Endothelial cell of umbilical vein (primary cell): Measurements from ENCODE around the gene RER1. TPM values are rescaled to one million over a fixed set of nuclear protein-coding genes. Genes with fewer than 3 reads are reported as not detected.

Source experiments
- BruUV-seq: library from RNA; stranded (reverse); fragments of 400-500 nt; replicated peaks from 2 replicates; lab custom pipeline; 2021; lab: Mats Ljungman, UMichigan
- CTCF ChIA-PET: fragments of 300-600, 350-600 bp; sonication (Branson Sonifier 250); formaldehyde crosslinking; loops from one replicate; lab custom pipeline; 2021; ENCODE audit warnings: antibody characterized with exemption, inconsistent platforms; lab: Charles Lee
- POLR2A ChIA-PET: fragments of 300-600, 350-600 bp; sonication (Branson Sonifier 250); formaldehyde crosslinking; loops from one replicate; lab custom pipeline; 2021; ENCODE audit warnings: antibody characterized with exemption, inconsistent platforms; lab: Charles Lee
- DNase-seq: peaks from one replicate; pipeline ENCODE4 v3.0.0-alpha.2; 2011; ENCODE audit warnings: low read depth, low spot score
- FAIRE-seq: peaks from 2 replicates; lab custom pipeline; 2011; peaks lifted over from hg19 to GRCh38; lab: Jason Lieb, UNC
- H2AFZ ChIP-seq: 2 replicates; pipeline ENCODE4 v1.6.0; 2012; ENCODE audit warnings: low read depth, low read length, control low read depth, inconsistent platforms
- H3K27ac ChIP-seq: 2 replicates; pipeline ENCODE4 v1.5.1; 2011; ENCODE audit warnings: low read depth, mild to moderate bottlenecking, control low read depth, low read length, moderate library complexity; ENCODE audit not compliant: insufficient read depth
- H3K27me3 ChIP-seq, 2 experiments: 2 replicates each; pipeline versions ENCODE4 v1.6.0 to v1.6.1; 2011; ENCODE audit warnings: low read length in 2 of 2, mixed read lengths in 1 of 2; ENCODE audit not compliant: control insufficient read depth in 2 of 2, insufficient read depth in 2 of 2
- H3K36me3 ChIP-seq, 2 experiments: 2 replicates in 1 of 2; 3 replicates in 1 of 2; pipeline ENCODE4 v1.5.1; 2011; ENCODE audit warnings: low read length in 2 of 2, mild to moderate bottlenecking in 1 of 2, moderate library complexity in 1 of 2; ENCODE audit not compliant: control insufficient read depth in 2 of 2, insufficient read depth in 2 of 2; ENCODE audit errors: extremely low read depth in 1 of 2
- H3K4me1 ChIP-seq: 3 replicates; pipeline ENCODE4 v1.5.1; 2011; ENCODE audit warnings: mild to moderate bottlenecking, low read length; ENCODE audit not compliant: control insufficient read depth, insufficient read depth; ENCODE audit errors: extremely low read depth
- H3K4me2 ChIP-seq: 2 replicates; pipeline ENCODE4 v1.6.1; 2011; ENCODE audit warnings: low read length, control low read depth, mixed read lengths; ENCODE audit not compliant: insufficient read depth
- H3K4me3 ChIP-seq, 3 experiments: fragments of 200-600 bp in 1 of 3; sonication (generic), shearing (Covaris generic) in 1 of 3; replicated peaks in 1 of 3; 2 replicates each; pipeline ENCODE4 v1.5.1; 2011 to 2016; ENCODE audit warnings: control low read depth in 3 of 3, low read length in 3 of 3, mild to moderate bottlenecking in 2 of 3, inconsistent platforms in 1 of 3, low read depth in 1 of 3, moderate library complexity in 1 of 3; ENCODE audit not compliant: insufficient read depth in 1 of 3
- H3K79me2 ChIP-seq: 2 replicates; pipeline ENCODE4 v1.6.0; 2012; ENCODE audit warnings: low read length, inconsistent platforms; ENCODE audit not compliant: control insufficient read depth, insufficient read depth
- H3K9ac ChIP-seq: replicated peaks from 2 replicates; pipeline ENCODE3; 2011; ENCODE audit warnings: low read length, control low read depth; ENCODE audit not compliant: insufficient read depth; ENCODE audit errors: extremely low read depth
- H3K9me1 ChIP-seq: replicated peaks from 3 replicates; pipeline ENCODE4 v1.6.0; 2011; ENCODE audit warnings: mild to moderate bottlenecking, low read length; ENCODE audit not compliant: control insufficient read depth, insufficient read depth; ENCODE audit errors: extremely low read depth
- H3K9me3 ChIP-seq: replicated peaks from 2 replicates; pipeline ENCODE4 v1.5.1; 2012; ENCODE audit warnings: low read length, inconsistent platforms; ENCODE audit not compliant: control insufficient read depth, insufficient read depth
- H4K20me1 ChIP-seq: replicated peaks from 2 replicates; pipeline ENCODE3; 2011; ENCODE audit warnings: mild to moderate bottlenecking, low read length; ENCODE audit not compliant: control insufficient read depth, insufficient read depth; ENCODE audit errors: extremely low read depth
- FOS ChIP-seq: IDR thresholded peaks from 2 replicates; pipeline ENCODE4 v1.6.1; 2011; ENCODE audit warnings: mild to moderate bottlenecking, low read length, moderate library complexity, borderline replicate concordance; ENCODE audit not compliant: insufficient read depth
- GATA2 ChIP-seq: IDR thresholded peaks from 2 replicates; pipeline ENCODE4 v1.7.0; 2011; ENCODE audit warnings: low read depth, mild to moderate bottlenecking, moderate library complexity, mixed read lengths, low read length; ENCODE audit not compliant: insufficient read length, insufficient read depth
- JUN ChIP-seq: IDR thresholded peaks from 2 replicates; pipeline ENCODE4 v1.6.1; 2011; ENCODE audit warnings: borderline replicate concordance, low read depth; ENCODE audit not compliant: insufficient read length, insufficient read depth
- MYC ChIP-seq: IDR thresholded peaks from one replicate; pipeline ENCODE4 v1.6.1; 2011; ENCODE audit warnings: mild to moderate bottlenecking, low read depth, low read length
- POLR2A ChIP-seq: IDR thresholded peaks from 2 replicates; pipeline ENCODE4 v1.6.1; 2012; ENCODE audit warnings: low read depth, mild to moderate bottlenecking, control low read depth, low read length
- POLR2AphosphoS5 ChIP-seq: IDR thresholded peaks from 2 replicates; pipeline ENCODE4 v1.6.1; 2012; ENCODE audit warnings: low read depth, mild to moderate bottlenecking, control low read depth, low read length, moderate library complexity; ENCODE audit not compliant: insufficient read depth
- dilution Hi-C: fragments of 300-500 bp; cut with MboI; formaldehyde crosslinking; loops from one replicate; pipeline ENCODE4 v1.15.0; 2019; ENCODE audit warnings: low sequenced_read_pairs; ENCODE audit not compliant: extremely low pct_ligation_motif_present
- intact Hi-C: fragments of 100-400 bp; cut with micrococcal nuclease; formaldehyde crosslinking; loops from one replicate; pipeline ENCODE4 v1.10.0; 2022
- polyA plus RNA-seq, 4 experiments: library from polyadenylated mRNA; depleted of rRNA in 3 of 4; stranded (reverse) in 3 of 4; unstranded in 1 of 4; fragments of >200 nt; gene quantifications; 2 replicates each; pipeline versions ENCODE4 v1.2.1 to v1.2.3, GENCODE V29; 2011 to 2012; ENCODE audit warnings: missing spikeins in 1 of 4
- total RNA-seq: library from RNA; stranded (reverse); gene quantifications from 2 replicates; pipeline ENCODE4 v1.2.3, GENCODE V29; 2021
- TF ChIP-seq, protein P1 (sequence below): IDR thresholded peaks from 2 replicates; pipeline ENCODE4 v1.6.1; 2011; ENCODE audit not compliant: insufficient read depth, insufficient read length
- TF ChIP-seq, protein P2 (sequence below), 2 donors: IDR thresholded peaks; 1 replicate in 1 of 2; 2 replicates in 1 of 2; pipeline ENCODE4 v1.5.1; 2011; ENCODE audit warnings: low read length in 2 of 2, mild to moderate bottlenecking in 2 of 2, moderate library complexity in 2 of 2, control low read depth in 1 of 2, inconsistent platforms in 1 of 2, low read depth in 1 of 2; ENCODE audit not compliant: insufficient read depth in 1 of 2; ENCODE audit errors: extremely low read depth in 1 of 2

Gene RER1
- total and polyA plus RNA-seq, 2 donors (not counting 3 experiments of a cell fraction or from before 2014, with no cell fraction given): 179 to 292 TPM

- FAIRE-seq (no peak), DNase-seq (no peak)
- H3K4me2 ChIP-seq: no peak overlapping the region
- ChIA-PET CTCF (interaction anchor here (1.6 to 3.0 kb wide), 2 partner anchors 16 to 195 kb away, joined by 3 to 14 read pairs; partner anchors contain the start of gene FAAP20), POLR2A (no interaction called here)
- dilution Hi-C loops (no loop called here), intact Hi-C loops (loop anchor here (2.0 kb wide), 2 partner anchors 67 to 195 kb away; partner anchors contain the start of gene FAAP20)
- H3K9me3 ChIP-seq: no peaks in the 10 kb centered on the region
- H3K4me1 ChIP-seq: peaks cover 16% of the 10 kb centered on the region
- no peak overlapping the region for H3K9ac ChIP-seq
- no peaks in the 10 kb centered on the region for H3K27me3 ChIP-seq
- H3K36me3 ChIP-seq: peaks cover 0 to 9% of the 10 kb centered on the region in 2 experiments
- peaks cover 26% of the 10 kb centered on the region for H3K79me2 ChIP-seq
- H3K4me3 ChIP-seq: no peak overlapping the region
- no peaks in the 10 kb centered on the region for H4K20me1 ChIP-seq
- H2AFZ ChIP-seq: no peak overlapping the region
- TF ChIP-seq POLR2AphosphoS5 (no peak), GATA2 (no peak), POLR2A (no peak), JUN (no peak), FOS (no peak), MYC (no peak)
- TF ChIP-seq, protein P1, sequence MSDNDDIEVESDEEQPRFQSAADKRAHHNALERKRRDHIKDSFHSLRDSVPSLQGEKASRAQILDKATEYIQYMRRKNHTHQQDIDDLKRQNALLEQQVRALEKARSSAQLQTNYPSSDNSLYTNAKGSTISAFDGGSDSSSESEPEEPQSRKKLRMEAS: no peak
- TF ChIP-seq, protein P2, sequence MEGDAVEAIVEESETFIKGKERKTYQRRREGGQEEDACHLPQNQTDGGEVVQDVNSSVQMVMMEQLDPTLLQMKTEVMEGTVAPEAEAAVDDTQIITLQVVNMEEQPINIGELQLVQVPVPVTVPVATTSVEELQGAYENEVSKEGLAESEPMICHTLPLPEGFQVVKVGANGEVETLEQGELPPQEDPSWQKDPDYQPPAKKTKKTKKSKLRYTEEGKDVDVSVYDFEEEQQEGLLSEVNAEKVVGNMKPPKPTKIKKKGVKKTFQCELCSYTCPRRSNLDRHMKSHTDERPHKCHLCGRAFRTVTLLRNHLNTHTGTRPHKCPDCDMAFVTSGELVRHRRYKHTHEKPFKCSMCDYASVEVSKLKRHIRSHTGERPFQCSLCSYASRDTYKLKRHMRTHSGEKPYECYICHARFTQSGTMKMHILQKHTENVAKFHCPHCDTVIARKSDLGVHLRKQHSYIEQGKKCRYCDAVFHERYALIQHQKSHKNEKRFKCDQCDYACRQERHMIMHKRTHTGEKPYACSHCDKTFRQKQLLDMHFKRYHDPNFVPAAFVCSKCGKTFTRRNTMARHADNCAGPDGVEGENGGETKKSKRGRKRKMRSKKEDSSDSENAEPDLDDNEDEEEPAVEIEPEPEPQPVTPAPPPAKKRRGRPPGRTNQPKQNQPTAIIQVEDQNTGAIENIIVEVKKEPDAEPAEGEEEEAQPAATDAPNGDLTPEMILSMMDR (IDR thresholded peaks at IDR 0.05; ENCODE audit: extremely low read depth in 1 of 2, insufficient read depth in 1 of 2, low read depth in 1 of 2, low read length in 2 of 2): no peak
- no TSS peak for BruUV-seq
- H3K27ac ChIP-seq: no peak overlapping the region
- H3K9me1 ChIP-seq: no peaks in the 10 kb centered on the region
Measured at GRCh38 chr1:2389644-2390043, 2.0 kb upstream of the RER1 start.
